Liver (tissue), 9 donors: ENCODE measurements around the gene DPM3. TPM values are rescaled to one million over a fixed set of nuclear protein-coding genes. Genes with fewer than 3 reads are reported as not detected.

Source experiments
- DNase-seq: peaks from one replicate; pipeline ENCODE4 v3.0.0-alpha.2; 2017; ENCODE audit warnings: low spot score
- H3K27ac ChIP-seq, 2 donors: one replicate each; pipeline ENCODE4 v1.7.0; 2013; ENCODE audit warnings: inconsistent platforms in 2 of 2, low read length in 2 of 2, control low read depth in 1 of 2, low read depth in 1 of 2, mild to moderate bottlenecking in 1 of 2
- H3K27me3 ChIP-seq, 4 donors: one replicate each; pipeline versions ENCODE4 v1.6.1 to v1.7.0; 2013; ENCODE audit warnings: low read length in 3 of 4, inconsistent platforms in 1 of 4, mild to moderate bottlenecking in 1 of 4, moderate library complexity in 1 of 4; ENCODE audit not compliant: control insufficient read depth in 4 of 4, insufficient read depth in 4 of 4
- H3K36me3 ChIP-seq, 4 donors: one replicate each; pipeline versions ENCODE4 v1.6.1 to v1.7.0; 2013; ENCODE audit warnings: low read length in 3 of 4, mild to moderate bottlenecking in 3 of 4, low read depth in 1 of 4, moderate library complexity in 1 of 4; ENCODE audit not compliant: control insufficient read depth in 4 of 4, insufficient read depth in 3 of 4
- H3K4me1 ChIP-seq, 4 donors: one replicate each; pipeline versions ENCODE4 v1.6.1 to v1.7.0; 2013; ENCODE audit warnings: low read length in 3 of 4, mild to moderate bottlenecking in 3 of 4, moderate library complexity in 1 of 4; ENCODE audit not compliant: control insufficient read depth in 4 of 4, insufficient read depth in 4 of 4
- H3K4me3 ChIP-seq, 3 donors: one replicate each; pipeline versions ENCODE4 v1.6.1 to v1.7.0; 2013; ENCODE audit warnings: low read length in 3 of 3, control low read depth in 1 of 3, low read depth in 1 of 3, mild to moderate bottlenecking in 1 of 3
- H3K9ac ChIP-seq, 2 donors: one replicate each; pipeline ENCODE4 v1.7.0; 2013; ENCODE audit warnings: low read length in 2 of 2, mild to moderate bottlenecking in 2 of 2, moderate library complexity in 2 of 2, control low read depth in 1 of 2, low read depth in 1 of 2
- H3K9me3 ChIP-seq, 4 donors: one replicate each; pipeline versions ENCODE4 v1.6.1 to v1.7.0; 2013; ENCODE audit warnings: low read length in 3 of 4; ENCODE audit not compliant: control insufficient read depth in 4 of 4
- EGR1 ChIP-seq, 2 donors: IDR thresholded peaks; 2 replicates each; pipeline ENCODE4 v1.6.1; 2016 to 2018; ENCODE audit warnings: antibody characterized with exemption in 2 of 2, low read depth in 2 of 2
- FOXA1 ChIP-seq: IDR thresholded peaks from 2 replicates; pipeline ENCODE4 v1.6.1; 2016; ENCODE audit warnings: antibody characterized with exemption
- FOXA2 ChIP-seq: IDR thresholded peaks from 2 replicates; pipeline ENCODE4 v1.6.1; 2016; ENCODE audit warnings: antibody characterized with exemption
- HNF4A ChIP-seq, 2 donors: conservative IDR thresholded peaks; 2 replicates each; pipeline ENCODE4 v1.6.1; 2016; ENCODE audit warnings: antibody characterized with exemption in 2 of 2, mild to moderate bottlenecking in 2 of 2
- HNF4G ChIP-seq: IDR thresholded peaks from 2 replicates; pipeline ENCODE4 v1.6.1; 2016; ENCODE audit warnings: antibody characterized with exemption
- JUND ChIP-seq, 2 donors: IDR thresholded peaks; 2 replicates each; pipeline ENCODE4 v1.6.1; 2016; ENCODE audit warnings: antibody characterized with exemption in 2 of 2
- NR2F2 ChIP-seq: IDR thresholded peaks from 2 replicates; pipeline ENCODE4 v1.6.1; 2016; ENCODE audit warnings: antibody characterized with exemption
- RAD21 ChIP-seq, 2 donors: IDR thresholded peaks; 2 replicates each; pipeline ENCODE4 v1.6.1; 2016; ENCODE audit warnings: antibody characterized with exemption in 2 of 2, mild to moderate bottlenecking in 2 of 2
- RXRA ChIP-seq, 2 donors: IDR thresholded peaks; 2 replicates each; pipeline ENCODE4 v1.6.1; 2017 to 2018; ENCODE audit warnings: antibody characterized with exemption in 2 of 2, mild to moderate bottlenecking in 1 of 2
- SP1 ChIP-seq: IDR thresholded peaks from 2 replicates; pipeline ENCODE4 v1.6.1; 2018; ENCODE audit warnings: antibody characterized with exemption, mild to moderate bottlenecking
- TAF1 ChIP-seq: conservative IDR thresholded peaks from 2 replicates; pipeline ENCODE4 v1.6.1; 2016; ENCODE audit warnings: antibody characterized with exemption, mild to moderate bottlenecking
- YY1 ChIP-seq: IDR thresholded peaks from 2 replicates; pipeline ENCODE4 v1.6.1; 2016; ENCODE audit warnings: antibody characterized with exemption, mild to moderate bottlenecking
- WGBS: extraction: QIAGEN DNeasy Blood & Tissue Kit; methylation state at CpG from one replicate; pipeline ENCODE4 v1.1.7; 2013; 5-methylcytosine and 5-hydroxymethylcytosine counted together
- polyA plus RNA-seq, 2 donors: library from polyadenylated mRNA; stranded (reverse) in 1 of 2; unstranded in 1 of 2; fragments of 200-250 nt in 1 of 2; fragments of >200 nt in 1 of 2; fragmentation: Nextera tagmentation in 1 of 2; extraction: Ambion mirVana in 1 of 2; gene quantifications; one replicate each; pipeline versions ENCODE4 v1.2.1 to v1.2.3, GENCODE V29; 2013 to 2015
- total RNA-seq, 2 donors: library from RNA; depleted of rRNA; stranded (reverse); fragments of >200 nt; gene quantifications; one replicate each; pipeline ENCODE4 v1.2.3, GENCODE V29; 2014
- TF ChIP-seq, protein P1 (sequence below): IDR thresholded peaks from 2 replicates; pipeline ENCODE4 v1.6.1; 2016; ENCODE audit warnings: antibody characterized with exemption
- TF ChIP-seq, protein P2 (sequence below): IDR thresholded peaks from 2 replicates; pipeline ENCODE4 v1.6.1; 2016; ENCODE audit warnings: antibody characterized with exemption, mild to moderate bottlenecking
- TF ChIP-seq, protein P3 (sequence below): IDR thresholded peaks from 2 replicates; pipeline ENCODE4 v1.6.1; 2016; ENCODE audit warnings: antibody characterized with exemption
- TF ChIP-seq, protein P4 (sequence below): IDR thresholded peaks from 2 replicates; pipeline ENCODE4 v1.6.1; 2016; ENCODE audit warnings: antibody characterized with exemption
- TF ChIP-seq, protein P5 (sequence below): fragments of 150-350 bp; IDR thresholded peaks from 2 replicates; pipeline ENCODE4 v1.5.1; 2017; ENCODE audit warnings: improper control_type of control experiment, low read depth, low read length; ENCODE audit not compliant: missing input control
- donor health status: healthy.
- donor health status: healthy.
- donor health status: healthy.
- donor health status: healthy.
- donor health status: healthy.

The DPM3 gene
- total and polyA plus RNA-seq, 4 donors, result 27.3 to 134 (median 69.1) TPM

DNA sequence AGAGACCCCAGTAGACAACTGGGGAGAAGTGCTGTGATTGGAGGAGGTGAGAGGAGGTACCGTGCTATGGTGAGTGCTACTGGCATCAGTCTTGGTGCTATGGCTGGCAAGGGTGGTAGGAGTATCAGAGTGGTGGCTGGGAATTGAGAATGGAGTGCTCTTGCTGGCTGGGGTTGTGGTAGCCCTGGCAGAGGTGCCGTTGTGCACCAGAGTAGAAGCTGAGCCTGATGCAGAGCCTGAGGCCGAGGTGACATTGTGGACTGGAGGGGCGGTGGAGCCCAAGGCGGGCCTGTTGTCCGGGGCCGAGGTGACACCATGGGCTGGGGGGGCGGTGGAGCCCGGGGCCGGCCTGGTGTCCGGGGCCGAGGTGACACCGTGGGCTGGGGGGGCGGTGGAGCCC lies 47.9 kb upstream of the DPM3 start:
- no peak overlapping the region for H3K27ac ChIP-seq
- TF ChIP-seq HNF4G, result no peak
- no peak for TF ChIP-seq SP1
- TF ChIP-seq, protein P1, sequence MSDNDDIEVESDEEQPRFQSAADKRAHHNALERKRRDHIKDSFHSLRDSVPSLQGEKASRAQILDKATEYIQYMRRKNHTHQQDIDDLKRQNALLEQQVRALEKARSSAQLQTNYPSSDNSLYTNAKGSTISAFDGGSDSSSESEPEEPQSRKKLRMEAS, result no peak
- TF ChIP-seq RXRA (IDR thresholded peaks at IDR 0.05), result no peak
- TF ChIP-seq, protein P2, sequence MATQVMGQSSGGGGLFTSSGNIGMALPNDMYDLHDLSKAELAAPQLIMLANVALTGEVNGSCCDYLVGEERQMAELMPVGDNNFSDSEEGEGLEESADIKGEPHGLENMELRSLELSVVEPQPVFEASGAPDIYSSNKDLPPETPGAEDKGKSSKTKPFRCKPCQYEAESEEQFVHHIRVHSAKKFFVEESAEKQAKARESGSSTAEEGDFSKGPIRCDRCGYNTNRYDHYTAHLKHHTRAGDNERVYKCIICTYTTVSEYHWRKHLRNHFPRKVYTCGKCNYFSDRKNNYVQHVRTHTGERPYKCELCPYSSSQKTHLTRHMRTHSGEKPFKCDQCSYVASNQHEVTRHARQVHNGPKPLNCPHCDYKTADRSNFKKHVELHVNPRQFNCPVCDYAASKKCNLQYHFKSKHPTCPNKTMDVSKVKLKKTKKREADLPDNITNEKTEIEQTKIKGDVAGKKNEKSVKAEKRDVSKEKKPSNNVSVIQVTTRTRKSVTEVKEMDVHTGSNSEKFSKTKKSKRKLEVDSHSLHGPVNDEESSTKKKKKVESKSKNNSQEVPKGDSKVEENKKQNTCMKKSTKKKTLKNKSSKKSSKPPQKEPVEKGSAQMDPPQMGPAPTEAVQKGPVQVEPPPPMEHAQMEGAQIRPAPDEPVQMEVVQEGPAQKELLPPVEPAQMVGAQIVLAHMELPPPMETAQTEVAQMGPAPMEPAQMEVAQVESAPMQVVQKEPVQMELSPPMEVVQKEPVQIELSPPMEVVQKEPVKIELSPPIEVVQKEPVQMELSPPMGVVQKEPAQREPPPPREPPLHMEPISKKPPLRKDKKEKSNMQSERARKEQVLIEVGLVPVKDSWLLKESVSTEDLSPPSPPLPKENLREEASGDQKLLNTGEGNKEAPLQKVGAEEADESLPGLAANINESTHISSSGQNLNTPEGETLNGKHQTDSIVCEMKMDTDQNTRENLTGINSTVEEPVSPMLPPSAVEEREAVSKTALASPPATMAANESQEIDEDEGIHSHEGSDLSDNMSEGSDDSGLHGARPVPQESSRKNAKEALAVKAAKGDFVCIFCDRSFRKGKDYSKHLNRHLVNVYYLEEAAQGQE, result no peak
- TF ChIP-seq HNF4A (conservative IDR thresholded peaks at IDR 0.05), result no peak
- TF ChIP-seq FOXA2, result no peak
- TF ChIP-seq, protein P3, sequence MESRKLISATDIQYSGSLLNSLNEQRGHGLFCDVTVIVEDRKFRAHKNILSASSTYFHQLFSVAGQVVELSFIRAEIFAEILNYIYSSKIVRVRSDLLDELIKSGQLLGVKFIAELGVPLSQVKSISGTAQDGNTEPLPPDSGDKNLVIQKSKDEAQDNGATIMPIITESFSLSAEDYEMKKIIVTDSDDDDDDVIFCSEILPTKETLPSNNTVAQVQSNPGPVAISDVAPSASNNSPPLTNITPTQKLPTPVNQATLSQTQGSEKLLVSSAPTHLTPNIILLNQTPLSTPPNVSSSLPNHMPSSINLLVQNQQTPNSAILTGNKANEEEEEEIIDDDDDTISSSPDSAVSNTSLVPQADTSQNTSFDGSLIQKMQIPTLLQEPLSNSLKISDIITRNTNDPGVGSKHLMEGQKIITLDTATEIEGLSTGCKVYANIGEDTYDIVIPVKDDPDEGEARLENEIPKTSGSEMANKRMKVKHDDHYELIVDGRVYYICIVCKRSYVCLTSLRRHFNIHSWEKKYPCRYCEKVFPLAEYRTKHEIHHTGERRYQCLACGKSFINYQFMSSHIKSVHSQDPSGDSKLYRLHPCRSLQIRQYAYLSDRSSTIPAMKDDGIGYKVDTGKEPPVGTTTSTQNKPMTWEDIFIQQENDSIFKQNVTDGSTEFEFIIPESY, result no peak
- TF ChIP-seq EGR1 (IDR thresholded peaks at IDR 0.05; ENCODE audit: low read depth in 2 of 2), result no peak
- no peak for TF ChIP-seq RAD21 (IDR thresholded peaks at IDR 0.05)
- TF ChIP-seq NR2F2, result no peak
- TF ChIP-seq, protein P4, sequence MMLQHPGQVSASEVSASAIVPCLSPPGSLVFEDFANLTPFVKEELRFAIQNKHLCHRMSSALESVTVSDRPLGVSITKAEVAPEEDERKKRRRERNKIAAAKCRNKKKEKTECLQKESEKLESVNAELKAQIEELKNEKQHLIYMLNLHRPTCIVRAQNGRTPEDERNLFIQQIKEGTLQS, result no peak
- no peak for TF ChIP-seq FOXA1
- TF ChIP-seq TAF1, result no peak
- no peak for TF ChIP-seq YY1
- TF ChIP-seq JUND (IDR thresholded peaks at IDR 0.05), result no peak
- no peak for DNase-seq
- H3K36me3 ChIP-seq, result no peaks in the 10 kb centered on the region
- WGBS, result 94% methylated on average over 14 of the region's 14 CpGs
- H3K4me1 ChIP-seq, result peaks cover 3 to 9% (median 4%) of the 10 kb centered on the region in 4 donors
- no peaks in the 10 kb centered on the region for H3K9me3 ChIP-seq
- H3K27me3 ChIP-seq, result no peaks in the 10 kb centered on the region
- H3K9ac ChIP-seq, result no peak overlapping the region
- H3K4me3 ChIP-seq, result no peak overlapping the region

DNA sequence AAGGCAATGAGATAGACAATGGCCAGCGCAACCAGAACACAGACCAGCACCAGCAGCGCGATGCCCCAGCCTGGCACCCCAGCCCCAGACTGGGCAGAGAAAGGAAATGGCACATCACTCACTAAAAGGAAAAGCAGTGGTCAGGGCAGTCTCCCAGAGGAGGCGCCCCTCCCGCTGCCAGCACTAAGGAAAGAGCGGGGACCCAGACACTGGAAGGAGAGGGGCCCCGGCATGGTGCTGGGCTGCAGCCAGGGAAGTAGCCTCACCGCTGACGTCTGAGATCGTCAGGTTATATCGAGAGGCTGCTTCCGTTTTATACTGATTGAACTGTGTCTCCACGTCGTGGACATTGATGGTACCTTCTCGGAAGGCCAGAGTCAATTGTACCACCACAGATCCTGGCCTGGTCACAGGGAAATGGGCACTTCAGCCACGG lies 47.1 kb upstream of the DPM3 start:
- Histone ChIP-seq H3K4me1 (peaks cover 0 to 4% (median 0%) of the 10 kb centered on the region in 4 donors), H3K9me3 (no peaks in the 10 kb centered on the region), H3K4me3 (no peak overlapping the region), H3K27me3 (no peaks in the 10 kb centered on the region), H3K36me3 (no peaks in the 10 kb centered on the region), H3K27ac (no peak overlapping the region), H3K9ac (no peak overlapping the region)
- TF ChIP-seq, protein P5, sequence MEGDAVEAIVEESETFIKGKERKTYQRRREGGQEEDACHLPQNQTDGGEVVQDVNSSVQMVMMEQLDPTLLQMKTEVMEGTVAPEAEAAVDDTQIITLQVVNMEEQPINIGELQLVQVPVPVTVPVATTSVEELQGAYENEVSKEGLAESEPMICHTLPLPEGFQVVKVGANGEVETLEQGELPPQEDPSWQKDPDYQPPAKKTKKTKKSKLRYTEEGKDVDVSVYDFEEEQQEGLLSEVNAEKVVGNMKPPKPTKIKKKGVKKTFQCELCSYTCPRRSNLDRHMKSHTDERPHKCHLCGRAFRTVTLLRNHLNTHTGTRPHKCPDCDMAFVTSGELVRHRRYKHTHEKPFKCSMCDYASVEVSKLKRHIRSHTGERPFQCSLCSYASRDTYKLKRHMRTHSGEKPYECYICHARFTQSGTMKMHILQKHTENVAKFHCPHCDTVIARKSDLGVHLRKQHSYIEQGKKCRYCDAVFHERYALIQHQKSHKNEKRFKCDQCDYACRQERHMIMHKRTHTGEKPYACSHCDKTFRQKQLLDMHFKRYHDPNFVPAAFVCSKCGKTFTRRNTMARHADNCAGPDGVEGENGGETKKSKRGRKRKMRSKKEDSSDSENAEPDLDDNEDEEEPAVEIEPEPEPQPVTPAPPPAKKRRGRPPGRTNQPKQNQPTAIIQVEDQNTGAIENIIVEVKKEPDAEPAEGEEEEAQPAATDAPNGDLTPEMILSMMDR, result no peak
- TF ChIP-seq YY1, result no peak
- no peak for TF ChIP-seq FOXA1
- TF ChIP-seq, protein P3, result no peak
- no peak for TF ChIP-seq JUND (IDR thresholded peaks at IDR 0.05)
- TF ChIP-seq NR2F2, result no peak
- TF ChIP-seq, protein P1, result no peak
- TF ChIP-seq FOXA2, result no peak
- TF ChIP-seq, protein P4, result no peak
- TF ChIP-seq RXRA (IDR thresholded peaks at IDR 0.05), result no peak
- TF ChIP-seq EGR1 (IDR thresholded peaks at IDR 0.05; ENCODE audit: low read depth in 2 of 2), result no peak
- TF ChIP-seq, protein P2, result no peak
- TF ChIP-seq SP1, result no peak
- no peak for TF ChIP-seq HNF4G
- no peak for DNase-seq
- 83% methylated on average over 16 of the region's 16 CpGs for WGBS
